H1 (cell line): ENCODE data around the gene AIRE. TPM values are rescaled to one million over a fixed set of nuclear protein-coding genes. Genes with fewer than 3 reads are reported as not detected.

Source experiments
- CTCF ChIA-PET: fragments of 300-600 bp; sonication (Branson Sonifier 250); formaldehyde crosslinking; loops from one replicate; lab custom pipeline; 2021; ENCODE audit not compliant: partially characterized antibody; lab: Charles Lee
- POLR2A ChIA-PET: fragments of 300-600 bp; sonication (Branson Sonifier 250); formaldehyde crosslinking; loops from one replicate; lab custom pipeline; 2021; ENCODE audit warnings: inconsistent platforms; ENCODE audit not compliant: partially characterized antibody; lab: Charles Lee
- DNase-seq, 2 experiments: peaks; one replicate each; pipeline versions ENCODE4 v3.0.0 to v3.0.0-alpha.2; 2010 to 2022; ENCODE audit warnings: low spot score in 2 of 2, low read depth in 1 of 2, mixed read lengths in 1 of 2
- FAIRE-seq: peaks from 2 replicates; lab custom pipeline; 2011; peaks lifted over from hg19 to GRCh38; lab: Jason Lieb, UNC
- H2AFZ ChIP-seq: 2 replicates; pipeline ENCODE4 v1.8.1; 2012; ENCODE audit warnings: low read length, inconsistent platforms
- H2AK5ac ChIP-seq: 2 replicates; pipeline ENCODE4 v1.6.1; 2013; ENCODE audit warnings: low read depth, low read length
- H2BK120ac ChIP-seq: replicated peaks from 2 replicates; pipeline ENCODE3; 2013; ENCODE audit warnings: low read depth, low read length, inconsistent platforms
- H2BK12ac ChIP-seq: 2 replicates; pipeline ENCODE4 v1.6.1; 2013; ENCODE audit warnings: low read depth, low read length
- H2BK15ac ChIP-seq: 2 replicates; pipeline ENCODE4 v1.6.1; 2013; ENCODE audit warnings: low read length
- H2BK20ac ChIP-seq: 2 replicates; pipeline ENCODE4 v1.6.1; 2013; ENCODE audit warnings: low read length
- H2BK5ac ChIP-seq: 2 replicates; pipeline ENCODE4 v1.6.1; 2013; ENCODE audit warnings: low read depth, low read length
- H3K14ac ChIP-seq: 2 replicates; pipeline ENCODE4 v1.6.1; 2013; ENCODE audit warnings: inconsistent platforms; ENCODE audit not compliant: insufficient read length
- H3K18ac ChIP-seq: 2 replicates; pipeline ENCODE4 v1.6.1; 2013; ENCODE audit warnings: low read length; ENCODE audit errors: extremely low read depth
- H3K23ac ChIP-seq: 2 replicates; pipeline ENCODE4 v1.6.1; 2013; ENCODE audit warnings: inconsistent platforms; ENCODE audit not compliant: insufficient read length
- H3K23me2 ChIP-seq: 2 replicates; pipeline ENCODE4 v1.6.1; 2013; ENCODE audit warnings: low read depth, low read length
- H3K27ac ChIP-seq: 2 replicates; pipeline ENCODE4 v1.6.1; 2011; ENCODE audit warnings: low read depth, low read length, inconsistent platforms
- H3K27me3 ChIP-seq, 4 experiments: replicated peaks in 1 of 4; 1 replicate in 1 of 4; 2 replicates in 3 of 4; pipeline versions ENCODE4 v1.6.1 to v1.8.1; 2011 to 2013; ENCODE audit warnings: low read length in 3 of 4, mild to moderate bottlenecking in 3 of 4, inconsistent platforms in 2 of 4, mixed read lengths in 2 of 4, moderate library complexity in 1 of 4; ENCODE audit not compliant: control insufficient read depth in 3 of 4, insufficient read depth in 3 of 4; ENCODE audit errors: extremely low read depth in 1 of 4
- H3K36me3 ChIP-seq, 4 experiments: 2 replicates each; pipeline versions ENCODE4 v1.6.1 to v1.8.1; 2011 to 2013; ENCODE audit warnings: mild to moderate bottlenecking in 4 of 4, low read length in 3 of 4, moderate library complexity in 2 of 4, control low read depth in 1 of 4, inconsistent platforms in 1 of 4; ENCODE audit not compliant: insufficient read depth in 4 of 4, control insufficient read depth in 2 of 4
- H3K4ac ChIP-seq: replicated peaks from 2 replicates; pipeline ENCODE3; 2013; ENCODE audit warnings: low read length, low read depth, mixed read lengths, inconsistent platforms; ENCODE audit not compliant: insufficient read length
- H3K4me1 ChIP-seq, 4 experiments: replicated peaks in 1 of 4; 1 replicate in 1 of 4; 2 replicates in 3 of 4; pipeline versions ENCODE4 v1.6.1 to v1.8.1; 2011 to 2013; ENCODE audit warnings: low read length in 3 of 4, inconsistent platforms in 2 of 4, mixed read lengths in 1 of 4; ENCODE audit not compliant: insufficient read depth in 4 of 4, control insufficient read depth in 3 of 4
- H3K4me2 ChIP-seq, 2 experiments: 2 replicates each; pipeline versions ENCODE4 v1.6.1 to v1.8.1; 2011 to 2013; ENCODE audit warnings: low read depth in 2 of 2, low read length in 2 of 2, control low read depth in 1 of 2, inconsistent platforms in 1 of 2, mild to moderate bottlenecking in 1 of 2; ENCODE audit not compliant: insufficient read depth in 1 of 2
- H3K4me3 ChIP-seq, 4 experiments: fragments of 200-600, 300-600 bp in 1 of 4; sonication (generic), shearing (Covaris generic), sonication (Bioruptor Twin) in 1 of 4; 2 replicates each; pipeline versions ENCODE4 v1.5.1 to v1.8.1; 2011 to 2016; ENCODE audit warnings: low read length in 4 of 4, low read depth in 3 of 4, control low read depth in 2 of 4, inconsistent platforms in 2 of 4, mild to moderate bottlenecking in 2 of 4, mixed read lengths in 1 of 4, moderate library complexity in 1 of 4; ENCODE audit not compliant: insufficient read depth in 2 of 4; ENCODE audit errors: extremely low read depth in 1 of 4
- H3K56ac ChIP-seq: replicated peaks from 2 replicates; pipeline ENCODE3; 2013; ENCODE audit warnings: low read depth, mild to moderate bottlenecking, mixed read lengths, low read length, inconsistent platforms; ENCODE audit not compliant: insufficient read length
- H3K79me1 ChIP-seq: 2 replicates; pipeline ENCODE4 v1.6.1; 2013; ENCODE audit warnings: low read depth, low read length, control low read depth
- H3K79me2 ChIP-seq, 2 experiments: 2 replicates each; pipeline versions ENCODE4 v1.6.1 to v1.8.1; 2012 to 2013; ENCODE audit warnings: low read length in 2 of 2, mild to moderate bottlenecking in 2 of 2, inconsistent platforms in 1 of 2; ENCODE audit not compliant: insufficient read depth in 2 of 2, control insufficient read depth in 1 of 2
- H3K9ac ChIP-seq, 4 experiments: replicated peaks in 1 of 4; 1 replicate in 1 of 4; 2 replicates in 3 of 4; pipeline versions ENCODE4 v1.6.1 to v1.8.1; 2011 to 2013; ENCODE audit warnings: low read depth in 3 of 4, low read length in 3 of 4, control low read depth in 2 of 4, mild to moderate bottlenecking in 2 of 4, moderate library complexity in 2 of 4, inconsistent platforms in 1 of 4; ENCODE audit errors: extremely low read depth in 1 of 4
- H3K9me3 ChIP-seq, 2 experiments: 2 replicates each; pipeline versions ENCODE4 v1.6.1 to v1.8.1; 2012 to 2013; ENCODE audit warnings: mild to moderate bottlenecking in 2 of 2, moderate library complexity in 2 of 2, control low read depth in 1 of 2, inconsistent platforms in 1 of 2, low read depth in 1 of 2, low read length in 1 of 2, mixed read lengths in 1 of 2; ENCODE audit not compliant: insufficient read depth in 2 of 2
- H4K20me1 ChIP-seq, 2 experiments: replicated peaks in 1 of 2; 2 replicates each; pipeline versions ENCODE3 to v1.8.1; 2011 to 2013; ENCODE audit warnings: inconsistent platforms in 2 of 2, low read length in 2 of 2, mild to moderate bottlenecking in 1 of 2; ENCODE audit not compliant: insufficient read depth in 2 of 2, control insufficient read depth in 1 of 2
- H4K5ac ChIP-seq: 2 replicates; pipeline ENCODE4 v1.6.1; 2013; ENCODE audit warnings: low read length, low read depth, mixed read lengths, inconsistent platforms; ENCODE audit not compliant: insufficient read length
- H4K8ac ChIP-seq: 2 replicates; pipeline ENCODE4 v1.8.0; 2013; ENCODE audit warnings: mild to moderate bottlenecking, moderate library complexity, low read length, inconsistent platforms; ENCODE audit not compliant: insufficient read depth; ENCODE audit errors: extremely low read depth
- H4K91ac ChIP-seq: replicated peaks from 2 replicates; pipeline ENCODE3; 2013; ENCODE audit warnings: low read length, mixed read lengths, inconsistent platforms; ENCODE audit not compliant: insufficient read length
- ASH2L ChIP-seq: fragments of 200-600, 300-600 bp; sonication (generic); IDR thresholded peaks from one replicate; pipeline ENCODE4 v1.7.1; 2017; ENCODE audit warnings: low read length
- BACH1 ChIP-seq: IDR thresholded peaks from 2 replicates; pipeline ENCODE4 v1.6.1; 2012; ENCODE audit warnings: low read length, improper control_type of control experiment
- BCL11A ChIP-seq, 2 experiments: IDR thresholded peaks; one replicate each; pipeline ENCODE4 v1.6.1; 2011; ENCODE audit warnings: low read depth in 2 of 2, low read length in 2 of 2, mild to moderate bottlenecking in 2 of 2
- CHD1 ChIP-seq: IDR thresholded peaks from 2 replicates; pipeline ENCODE4 v1.6.1; 2012; ENCODE audit warnings: low read depth, low read length, improper control_type of control experiment
- EP300 ChIP-seq, 2 experiments: IDR thresholded peaks; 1 replicate in 1 of 2; 2 replicates in 1 of 2; pipeline ENCODE4 v1.6.1; 2011 to 2012; ENCODE audit warnings: low read depth in 2 of 2, low read length in 2 of 2, mild to moderate bottlenecking in 2 of 2, borderline replicate concordance in 1 of 2, inconsistent platforms in 1 of 2, moderate library complexity in 1 of 2
- EZH2 ChIP-seq: fragments of 200-600 bp; sonication (generic); IDR thresholded peaks from 2 replicates; pipeline ENCODE4 v1.7.1; 2012; ENCODE audit warnings: low read depth, mild to moderate bottlenecking, moderate library complexity, low read length, inconsistent platforms; ENCODE audit not compliant: severe bottlenecking
- MAFK ChIP-seq: IDR thresholded peaks from 2 replicates; pipeline ENCODE4 v1.6.1; 2012; ENCODE audit warnings: low read depth, mild to moderate bottlenecking, improper control_type of control experiment, low read length
- MAX ChIP-seq: IDR thresholded peaks from 2 replicates; pipeline ENCODE4 v1.6.1; 2012; ENCODE audit warnings: inconsistent platforms
- RFX5 ChIP-seq: IDR thresholded peaks from 2 replicates; pipeline ENCODE4 v1.6.1; 2011; ENCODE audit warnings: low read depth, low read length, improper control_type of control experiment, borderline replicate concordance
- SP1 ChIP-seq: IDR thresholded peaks from 2 replicates; pipeline ENCODE4 v1.6.1; 2011; ENCODE audit warnings: low read depth, low read length
- SP4 ChIP-seq: IDR thresholded peaks from 2 replicates; pipeline ENCODE4 v1.6.1; 2012; ENCODE audit warnings: low read length, inconsistent platforms
- SUZ12 ChIP-seq: fragments of 200-600 bp; sonication (generic); IDR thresholded peaks from 2 replicates; pipeline ENCODE4 v1.6.1; 2012; ENCODE audit warnings: mild to moderate bottlenecking, inconsistent platforms, low read length, moderate library complexity, mixed read lengths
- YY1 ChIP-seq: IDR thresholded peaks from 2 replicates; pipeline ENCODE4 v1.6.1; 2011; ENCODE audit warnings: low read depth, mild to moderate bottlenecking, low read length
- WGBS, 2 experiments: shearing (Covaris generic) in 1 of 2; methylation state at CpG; one replicate each; pipeline versions ENCODE4 v1.1.6 to v1.1.7; 2013 to 2015; ENCODE audit warnings: low lambda C conversion rate in 2 of 2, mixed read lengths in 2 of 2, inconsistent platforms in 1 of 2, low coverage in 1 of 2, missing lambda C conversion rate in 1 of 2; ENCODE audit not compliant: insufficient replicate concordance in 2 of 2, insufficient coverage in 1 of 2, insufficient read length in 1 of 2; ENCODE audit errors: extremely low coverage in 1 of 2, missing lambda C conversion rate in 1 of 2; 5-methylcytosine and 5-hydroxymethylcytosine counted together
- polyA plus RNA-seq, 7 experiments: library from polyadenylated mRNA; depleted of rRNA in 3 of 7; stranded (reverse) in 5 of 7; unstranded in 2 of 7; fragments of >200 nt in 5 of 7; fragments of 200-250 nt in 2 of 7; gene quantifications; 1 replicate in 5 of 7; 2 replicates in 1 of 7; 4 replicates in 1 of 7; pipeline versions ENCODE4 v1.2.1 to v1.2.3, GENCODE V29; 2011 to 2013; ENCODE audit warnings: missing spikeins in 2 of 7, mixed read lengths in 2 of 7
- total RNA-seq: library from RNA; stranded (reverse); fragmentation: NEBNext Ultra II Directional; extraction: Animal tissue kit (Norgen Biotek cat#: 25700); gene quantifications from 2 replicates; pipeline ENCODE4 v1.2.1, GENCODE V29; 2021

The AIRE gene
- total and polyA plus RNA-seq, 2 of the 8 experiments (the other 6 are each of a cell fraction or from before 2014, with no cell fraction given), result 0.09 TPM; not detected in 1

GRCh38 chr21:44261675-44262295 is 23.9 kb upstream of the AIRE start, which contains the start of gene DNMT3L:
Gene DNMT3L, minus strand, starts transcription at chr21:44261897. Its CDS starts 638 bp downstream, at chr21:44261259.
- Histone ChIP-seq H4K20me1 (no peaks in the 10 kb centered on the region), H2BK20ac (no peak within 1 kb of the TSS), H3K18ac (peak within 1 kb of the TSS; percentile 32; the same call in 1 of the 2 replicates), H3K4me1 (peaks cover 0 to 7% (median 4%) of the 10 kb centered on the region in 4 experiments; a peak in 6 of 7 replicates), H2AK5ac (peak within 1 kb of the TSS; percentile 65; the same call in 1 of the 2 replicates), H3K79me2 (no peaks in the 10 kb centered on the region), H3K27ac (no peak within 1 kb of the TSS), H3K56ac (no peak within 1 kb of the TSS), H3K23ac (no peak within 1 kb of the TSS), H2BK5ac (no peak within 1 kb of the TSS; the same call in 1 of the 2 replicates), H3K9me3 (no peaks in the 10 kb centered on the region), H3K14ac (no peak within 1 kb of the TSS), H4K5ac (no peak within 1 kb of the TSS), H3K27me3 (no peaks in the 10 kb centered on the region), H3K9ac (no peak within 1 kb of the TSS), H2AFZ (no peak within 1 kb of the TSS), H3K79me1 (no peaks in the 10 kb centered on the region), H3K36me3 (no peaks in the 10 kb centered on the region), H3K4me3 (no peak within 1 kb of the TSS), H4K8ac (peak within 1 kb of the TSS; percentile 51; the same call in 1 of the 2 replicates), H2BK15ac (peak within 1 kb of the TSS; percentile 98; the same call in 1 of the 2 replicates), H2BK12ac (peak within 1 kb of the TSS; percentile 43; the same call in 1 of the 2 replicates), H3K4me2 (no peak within 1 kb of the TSS), H4K91ac (peak within 1 kb of the TSS; percentile 73), H2BK120ac (no peak within 1 kb of the TSS), H3K4ac (no peak within 1 kb of the TSS), H3K23me2 (no peaks in the 10 kb centered on the region)
- DNase-seq (no peak), FAIRE-seq (no peak)
- ChIA-PET CTCF (interaction anchor here (0.7 kb wide), 1 partner anchor 167 kb away, joined by 3 read pairs; no protein-coding TSS in a partner anchor), POLR2A (interaction anchor here (0.5 to 0.6 kb wide), 2 partner anchors 41 to 176 kb away, joined by 3 read pairs; no protein-coding TSS in a partner anchor)
- 94% methylated on average over 12 of the region's 19 CpGs; no CpG with 5 or more reads in 1 of the 2 experiments for WGBS, 2 experiments
- TF ChIP-seq CHD1 (no peak), EZH2 (no peak), EP300 (IDR thresholded peaks at IDR 0.05; ENCODE audit: borderline replicate concordance in 1 of 2, low read depth in 2 of 2, low read length in 2 of 2) (no peak), SP1 (no peak), ASH2L (no peak), MAX (no peak), MAFK (no peak), SUZ12 (no peak), BACH1 (no peak), YY1 (no peak), BCL11A (IDR thresholded peaks at IDR 0.05; ENCODE audit: low read depth in 2 of 2, low read length in 2 of 2) (no peak), SP4 (no peak), RFX5 (no peak)
